HepG2 (cell line): ENCODE data around the gene PTMA. TPM values are rescaled to one million over a fixed set of nuclear protein-coding genes. Genes with fewer than 3 reads are reported as not detected.

Source experiments
- CENPT ChIP-seq: sonication (generic); formaldehyde crosslinking; IDR thresholded peaks from 2 replicates; pipeline ENCODE4 v1.8.0; 2022; ENCODE audit warnings: low read depth, mild to moderate bottlenecking, moderate library complexity, missing genetic modification reagents
- HIVEP1 ChIP-seq: sonication (generic); formaldehyde crosslinking; IDR thresholded peaks from 2 replicates; pipeline ENCODE4 v1.4.0; 2020; ENCODE audit warnings: mild to moderate bottlenecking, missing genetic modification reagents
- HNRNPLL ChIP-seq: fragments of 200-400 bp; formaldehyde crosslinking; IDR thresholded peaks from 2 replicates; pipeline ENCODE4 v1.6.1; 2017; ENCODE audit warnings: mild to moderate bottlenecking, low read depth, low read length; ENCODE audit not compliant: poor library complexity, severe bottlenecking
- KDM3A ChIP-seq: IDR thresholded peaks from 2 replicates; pipeline ENCODE4 v1.6.1; 2018; ENCODE audit warnings: low read depth, missing compliant biosample characterization
- KMT2A ChIP-seq: sonication (generic); formaldehyde crosslinking; IDR thresholded peaks from 2 replicates; pipeline ENCODE4 v1.4.0; 2020; ENCODE audit warnings: missing genetic modification reagents
- MBD4 ChIP-seq: IDR thresholded peaks from 2 replicates; pipeline ENCODE4 v1.6.1; 2012; ENCODE audit warnings: low read length, inconsistent platforms, borderline replicate concordance
- MZF1 ChIP-seq: sonication (generic); formaldehyde crosslinking; IDR thresholded peaks from 2 replicates; pipeline ENCODE4 v1.8.1; 2023; ENCODE audit warnings: mild to moderate bottlenecking, missing genetic modification reagents, borderline replicate concordance
- NRL ChIP-seq: sonication (generic); formaldehyde crosslinking; IDR thresholded peaks from 2 replicates; pipeline ENCODE4 v1.5.0; 2020; ENCODE audit warnings: missing genetic modification reagents, mild to moderate bottlenecking, moderate library complexity, borderline replicate concordance
- STAG1 ChIP-seq: sonication (generic); formaldehyde crosslinking; IDR thresholded peaks from 2 replicates; pipeline ENCODE4 v1.4.0; 2020; ENCODE audit warnings: missing genetic modification reagents
- YY1 ChIP-seq: IDR thresholded peaks from 2 replicates; pipeline ENCODE4 v1.6.1; 2011; ENCODE audit warnings: low read length, low read depth, moderate library complexity, mild to moderate bottlenecking; ENCODE audit not compliant: insufficient read depth, insufficient replicate concordance
- ZNF10 ChIP-seq: sonication (generic); formaldehyde crosslinking; IDR thresholded peaks from 2 replicates; pipeline ENCODE4 v1.4.0; 2020; ENCODE audit warnings: mild to moderate bottlenecking, low read depth, missing genetic modification reagents, borderline replicate concordance
- ZNF367 ChIP-seq: sonication (generic); formaldehyde crosslinking; IDR thresholded peaks from 2 replicates; pipeline ENCODE4 v1.4.0; 2020; ENCODE audit warnings: missing genetic modification reagents, borderline replicate concordance
- ZNF460 ChIP-seq: sonication (generic); formaldehyde crosslinking; IDR thresholded peaks from 2 replicates; pipeline ENCODE4 v1.5.1; 2020; ENCODE audit warnings: missing genetic modification reagents, mild to moderate bottlenecking, borderline replicate concordance
- ZNF556 ChIP-seq: sonication (generic); formaldehyde crosslinking; IDR thresholded peaks from 2 replicates; pipeline ENCODE4 v1.4.0; 2020; ENCODE audit warnings: mild to moderate bottlenecking, missing genetic modification reagents, borderline replicate concordance
- ZNF781 ChIP-seq: sonication (generic); formaldehyde crosslinking; IDR thresholded peaks from 2 replicates; pipeline ENCODE4 v1.5.1; 2020; ENCODE audit warnings: borderline replicate concordance, mild to moderate bottlenecking, missing genetic modification reagents; ENCODE audit errors: not compliant biosample characterization
- ZSCAN30 ChIP-seq: sonication (generic); formaldehyde crosslinking; IDR thresholded peaks from 2 replicates; pipeline ENCODE4 v1.5.0; 2020; ENCODE audit warnings: mild to moderate bottlenecking, missing genetic modification reagents
- polyA plus RNA-seq, 8 experiments: library from polyadenylated mRNA; depleted of rRNA in 3 of 8; stranded (reverse) in 7 of 8; unstranded in 1 of 8; fragments of >200 nt; fragmentation: Illumina TruSeq in 4 of 8; extraction: Trizol in 4 of 8; gene quantifications; 2 replicates each; pipeline versions ENCODE4 v1.2.1 to v1.2.3, GENCODE V29; 2011 to 2016; ENCODE audit warnings: low read depth in 4 of 8, missing spikeins in 1 of 8, mixed read lengths in 1 of 8; ENCODE audit not compliant: insufficient read depth in 1 of 8
- total RNA-seq, 5 experiments: library from RNA; depleted of rRNA; stranded (reverse); fragments of >200 nt; fragmentation: Illumina TruSeq; extraction: Trizol; gene quantifications; 2 replicates each; pipeline ENCODE4 v1.2.3, GENCODE V29; 2016; ENCODE audit warnings: low read depth in 1 of 5
- TF ChIP-seq, protein P1 (sequence below): sonication (generic); formaldehyde crosslinking; IDR thresholded peaks from 2 replicates; pipeline ENCODE4 v1.4.0; 2020; ENCODE audit warnings: missing genetic modification reagents, borderline replicate concordance
- TF ChIP-seq, protein P2 (sequence below): sonication (generic); formaldehyde crosslinking; IDR thresholded peaks from 2 replicates; pipeline ENCODE4 v1.4.0; 2020; ENCODE audit warnings: mild to moderate bottlenecking, missing genetic modification reagents
- TF ChIP-seq, protein P3 (sequence below): sonication (generic); formaldehyde crosslinking; IDR thresholded peaks from 2 replicates; pipeline ENCODE4 v1.4.0; 2020; ENCODE audit warnings: mild to moderate bottlenecking, missing genetic modification reagents, borderline replicate concordance
- TF ChIP-seq, protein P4 (sequence below): sonication (generic); formaldehyde crosslinking; IDR thresholded peaks from 2 replicates; pipeline ENCODE4 v1.4.0; 2020; ENCODE audit warnings: missing genetic modification reagents

PTMA gene
- total and polyA plus RNA-seq, 2 of the 13 experiments (the other 11 are each of a cell fraction or from before 2014, with no cell fraction given): 190 to 1,086 TPM

DNA sequence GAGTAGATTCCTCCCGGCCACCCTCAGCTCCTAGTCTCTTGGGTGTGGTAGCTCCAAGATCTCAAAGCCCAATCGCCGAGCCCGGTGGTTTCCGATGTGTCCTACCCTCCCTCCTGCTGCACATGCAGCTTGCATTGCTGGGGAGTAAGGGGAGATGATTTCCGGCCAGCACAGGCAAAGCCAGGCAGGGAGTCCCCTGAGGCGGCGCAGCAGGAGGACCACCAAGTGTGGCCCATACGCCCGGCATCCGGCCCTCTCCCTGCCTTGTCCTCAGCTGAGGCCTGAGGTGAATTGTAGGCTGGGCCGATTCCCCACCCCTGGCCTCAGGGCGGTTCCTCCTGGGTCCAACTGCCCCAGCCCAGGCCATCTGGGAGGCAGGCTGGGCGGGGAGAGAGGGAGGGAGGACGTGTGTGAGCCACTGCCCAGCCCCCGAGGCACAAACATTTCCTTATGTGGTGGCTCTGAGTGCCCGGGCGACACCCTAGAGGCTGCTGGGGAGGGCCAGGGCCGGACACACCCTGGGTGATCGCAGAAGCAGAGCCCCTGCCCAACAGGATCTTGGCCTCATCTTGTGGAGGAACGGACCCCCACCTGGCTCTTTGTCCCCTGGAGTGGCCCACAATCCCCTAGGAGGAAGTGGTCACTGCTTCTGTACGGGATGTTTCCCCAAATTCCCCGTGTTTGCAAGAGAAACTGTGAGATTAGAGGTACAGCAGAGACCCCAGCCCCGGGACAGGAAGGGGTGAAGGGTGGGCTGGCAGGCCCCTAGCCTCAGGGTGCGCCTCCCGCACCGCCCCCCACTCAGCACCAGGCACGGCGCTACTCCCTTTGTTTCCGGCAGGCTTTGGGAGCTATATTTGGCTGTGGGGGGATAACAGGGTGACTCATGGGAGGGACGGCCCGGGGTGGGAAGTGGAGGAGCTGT, 41.9 kb upstream of the PTMA start (continued):
- no peak for TF ChIP-seq STAG1 (CRISPR knock-in tag)
- no peak for TF ChIP-seq MZF1 (CRISPR knock-in tag)
- TF ChIP-seq KMT2A: no peak
- TF ChIP-seq, protein P1, sequence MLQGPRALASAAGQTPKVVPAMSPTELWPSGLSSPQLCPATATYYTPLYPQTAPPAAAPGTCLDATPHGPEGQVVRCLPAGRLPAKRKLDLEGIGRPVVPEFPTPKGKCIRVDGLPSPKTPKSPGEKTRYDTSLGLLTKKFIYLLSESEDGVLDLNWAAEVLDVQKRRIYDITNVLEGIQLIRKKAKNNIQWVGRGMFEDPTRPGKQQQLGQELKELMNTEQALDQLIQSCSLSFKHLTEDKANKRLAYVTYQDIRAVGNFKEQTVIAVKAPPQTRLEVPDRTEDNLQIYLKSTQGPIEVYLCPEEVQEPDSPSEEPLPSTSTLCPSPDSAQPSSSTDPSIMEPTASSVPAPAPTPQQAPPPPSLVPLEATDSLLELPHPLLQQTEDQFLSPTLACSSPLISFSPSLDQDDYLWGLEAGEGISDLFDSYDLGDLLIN (CRISPR knock-in tag): no peak
- TF ChIP-seq, protein P2, sequence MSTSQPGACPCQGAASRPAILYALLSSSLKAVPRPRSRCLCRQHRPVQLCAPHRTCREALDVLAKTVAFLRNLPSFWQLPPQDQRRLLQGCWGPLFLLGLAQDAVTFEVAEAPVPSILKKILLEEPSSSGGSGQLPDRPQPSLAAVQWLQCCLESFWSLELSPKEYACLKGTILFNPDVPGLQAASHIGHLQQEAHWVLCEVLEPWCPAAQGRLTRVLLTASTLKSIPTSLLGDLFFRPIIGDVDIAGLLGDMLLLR (CRISPR knock-in tag): no peak
- TF ChIP-seq MBD4: no peak
- peak; percentile 51; the same call in 1 of the 2 replicates for TF ChIP-seq HIVEP1
- TF ChIP-seq, protein P3, sequence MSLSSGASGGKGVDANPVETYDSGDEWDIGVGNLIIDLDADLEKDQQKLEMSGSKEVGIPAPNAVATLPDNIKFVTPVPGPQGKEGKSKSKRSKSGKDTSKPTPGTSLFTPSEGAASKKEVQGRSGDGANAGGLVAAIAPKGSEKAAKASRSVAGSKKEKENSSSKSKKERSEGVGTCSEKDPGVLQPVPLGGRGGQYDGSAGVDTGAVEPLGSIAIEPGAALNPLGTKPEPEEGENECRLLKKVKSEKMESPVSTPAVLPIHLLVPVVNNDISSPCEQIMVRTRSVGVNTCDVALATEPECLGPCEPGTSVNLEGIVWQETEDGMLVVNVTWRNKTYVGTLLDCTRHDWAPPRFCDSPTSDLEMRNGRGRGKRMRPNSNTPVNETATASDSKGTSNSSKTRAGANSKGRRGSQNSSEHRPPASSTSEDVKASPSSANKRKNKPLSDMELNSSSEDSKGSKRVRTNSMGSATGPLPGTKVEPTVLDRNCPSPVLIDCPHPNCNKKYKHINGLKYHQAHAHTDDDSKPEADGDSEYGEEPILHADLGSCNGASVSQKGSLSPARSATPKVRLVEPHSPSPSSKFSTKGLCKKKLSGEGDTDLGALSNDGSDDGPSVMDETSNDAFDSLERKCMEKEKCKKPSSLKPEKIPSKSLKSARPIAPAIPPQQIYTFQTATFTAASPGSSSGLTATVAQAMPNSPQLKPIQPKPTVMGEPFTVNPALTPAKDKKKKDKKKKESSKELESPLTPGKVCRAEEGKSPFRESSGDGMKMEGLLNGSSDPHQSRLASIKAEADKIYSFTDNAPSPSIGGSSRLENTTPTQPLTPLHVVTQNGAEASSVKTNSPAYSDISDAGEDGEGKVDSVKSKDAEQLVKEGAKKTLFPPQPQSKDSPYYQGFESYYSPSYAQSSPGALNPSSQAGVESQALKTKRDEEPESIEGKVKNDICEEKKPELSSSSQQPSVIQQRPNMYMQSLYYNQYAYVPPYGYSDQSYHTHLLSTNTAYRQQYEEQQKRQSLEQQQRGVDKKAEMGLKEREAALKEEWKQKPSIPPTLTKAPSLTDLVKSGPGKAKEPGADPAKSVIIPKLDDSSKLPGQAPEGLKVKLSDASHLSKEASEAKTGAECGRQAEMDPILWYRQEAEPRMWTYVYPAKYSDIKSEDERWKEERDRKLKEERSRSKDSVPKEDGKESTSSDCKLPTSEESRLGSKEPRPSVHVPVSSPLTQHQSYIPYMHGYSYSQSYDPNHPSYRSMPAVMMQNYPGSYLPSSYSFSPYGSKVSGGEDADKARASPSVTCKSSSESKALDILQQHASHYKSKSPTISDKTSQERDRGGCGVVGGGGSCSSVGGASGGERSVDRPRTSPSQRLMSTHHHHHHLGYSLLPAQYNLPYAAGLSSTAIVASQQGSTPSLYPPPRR (CRISPR knock-in tag): 0 out of 2 replicates have a peak, but pooled peaks have one; percentile 22
- TF ChIP-seq ZNF781 (CRISPR knock-in tag): no peak
- TF ChIP-seq, protein P4, sequence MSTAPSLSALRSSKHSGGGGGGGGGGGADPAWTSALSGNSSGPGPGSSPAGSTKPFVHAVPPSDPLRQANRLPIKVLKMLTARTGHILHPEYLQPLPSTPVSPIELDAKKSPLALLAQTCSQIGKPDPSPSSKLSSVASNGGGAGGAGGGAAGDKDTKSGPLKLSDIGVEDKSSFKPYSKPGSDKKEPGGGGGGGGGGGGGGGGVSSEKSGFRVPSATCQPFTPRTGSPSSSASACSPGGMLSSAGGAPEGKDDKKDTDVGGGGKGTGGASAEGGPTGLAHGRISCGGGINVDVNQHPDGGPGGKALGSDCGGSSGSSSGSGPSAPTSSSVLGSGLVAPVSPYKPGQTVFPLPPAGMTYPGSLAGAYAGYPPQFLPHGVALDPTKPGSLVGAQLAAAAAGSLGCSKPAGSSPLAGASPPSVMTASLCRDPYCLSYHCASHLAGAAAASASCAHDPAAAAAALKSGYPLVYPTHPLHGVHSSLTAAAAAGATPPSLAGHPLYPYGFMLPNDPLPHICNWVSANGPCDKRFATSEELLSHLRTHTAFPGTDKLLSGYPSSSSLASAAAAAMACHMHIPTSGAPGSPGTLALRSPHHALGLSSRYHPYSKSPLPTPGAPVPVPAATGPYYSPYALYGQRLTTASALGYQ: no peak
- no peak for TF ChIP-seq ZNF367 (CRISPR knock-in tag)
- no peak for TF ChIP-seq YY1
- no peak for TF ChIP-seq ZSCAN30 (CRISPR knock-in tag)
- peak; percentile 90 for TF ChIP-seq NRL (CRISPR knock-in tag)
- no peak for TF ChIP-seq ZNF556
- TF ChIP-seq ZNF460: no peak; the same call in 1 of the 2 replicates
- peak; percentile 78; the same call in 1 of the 2 replicates for TF ChIP-seq KDM3A (CRISPR knock-in tag)
- peak; percentile 12 for TF ChIP-seq HNRNPLL
- TF ChIP-seq ZNF10 (CRISPR knock-in tag): no peak
- TF ChIP-seq CENPT (CRISPR knock-in tag): no peak
